ENCODE results near the gene RAB34. TPM values are rescaled to one million over a fixed set of nuclear protein-coding genes. Genes with fewer than 3 reads are reported as not detected.

RAB34 gene
- total and polyA plus RNA-seq, 9 of the 15 experiments (the other 6 are each of a cell fraction or from before 2014, with no cell fraction given), result 0.07 to 3.8 (median 0.46) TPM; not detected in 1

DNA sequence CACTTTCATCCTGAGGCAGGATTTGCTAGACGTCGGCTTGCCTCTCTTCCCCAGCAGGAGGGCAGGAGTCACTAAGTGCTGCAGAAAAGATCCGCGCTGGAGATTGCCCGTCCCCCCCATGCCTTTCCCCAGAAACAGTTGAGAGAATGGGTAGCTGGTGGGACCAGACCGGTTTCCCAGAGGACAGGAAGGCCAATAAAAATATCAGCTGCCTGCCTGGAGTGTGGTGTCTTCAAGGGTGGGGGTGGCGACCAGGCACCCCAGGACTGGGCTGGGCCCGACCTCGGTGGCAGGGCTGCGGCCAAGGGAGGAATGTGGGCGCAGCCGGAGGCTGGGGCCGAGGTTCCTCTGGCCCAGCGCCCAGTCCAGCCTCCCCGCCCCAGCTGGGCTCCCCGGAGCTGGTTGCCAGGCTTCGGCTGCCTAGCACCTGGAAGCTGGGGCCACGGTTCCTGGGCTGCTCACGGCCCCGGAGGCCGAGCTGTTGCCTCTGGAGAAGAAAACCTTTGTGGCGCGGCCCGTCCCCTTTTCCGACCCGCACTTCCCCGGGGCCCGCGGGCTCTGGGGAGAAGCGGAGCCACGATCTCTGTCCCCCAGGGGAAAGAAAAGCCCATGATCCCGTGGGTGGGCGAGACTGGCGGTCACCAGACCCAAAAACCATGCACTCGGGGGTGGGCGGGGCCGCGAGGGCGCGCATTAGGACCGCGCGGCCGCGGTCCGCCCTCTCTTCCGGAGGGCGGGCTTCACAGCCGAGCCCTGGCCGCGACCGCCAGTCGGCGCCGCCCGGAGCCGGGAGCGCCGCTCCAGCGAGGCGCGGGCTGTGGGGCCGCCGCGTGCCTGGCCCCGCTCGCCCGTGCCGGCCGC is 25.8 kb upstream of the RAB34 start, which contains the start of gene TRAF4 (continued):
- TF ChIP-seq, protein P1, sequence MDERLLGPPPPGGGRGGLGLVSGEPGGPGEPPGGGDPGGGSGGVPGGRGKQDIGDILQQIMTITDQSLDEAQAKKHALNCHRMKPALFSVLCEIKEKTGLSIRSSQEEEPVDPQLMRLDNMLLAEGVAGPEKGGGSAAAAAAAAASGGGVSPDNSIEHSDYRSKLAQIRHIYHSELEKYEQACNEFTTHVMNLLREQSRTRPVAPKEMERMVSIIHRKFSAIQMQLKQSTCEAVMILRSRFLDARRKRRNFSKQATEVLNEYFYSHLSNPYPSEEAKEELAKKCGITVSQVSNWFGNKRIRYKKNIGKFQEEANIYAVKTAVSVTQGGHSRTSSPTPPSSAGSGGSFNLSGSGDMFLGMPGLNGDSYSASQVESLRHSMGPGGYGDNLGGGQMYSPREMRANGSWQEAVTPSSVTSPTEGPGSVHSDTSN (CRISPR knock-in tag; IDR thresholded peaks at IDR 0.05; ENCODE audit: low read depth), result no peak
- TF ChIP-seq, protein P1 (tag; conservative IDR thresholded peaks at IDR 0.05; ENCODE audit: low read depth), result no peak
- 0 out of 2 replicates have a peak, but pooled peaks have one; percentile 12 for TF ChIP-seq HDAC8 (tag; IDR thresholded peaks at IDR 0.05)
- no peak for TF ChIP-seq TSC22D4 (tag; IDR thresholded peaks at IDR 0.05)
- TF ChIP-seq SLC30A9 (CRISPR knock-in tag; IDR thresholded peaks at IDR 0.05), result no peak
- TF ChIP-seq ZNF212 (CRISPR knock-in tag; IDR thresholded peaks at IDR 0.05), result no peak
- TF ChIP-seq CBX1 (IDR thresholded peaks at IDR 0.05; ENCODE audit: low read depth), result peak; percentile 88; the same call in 1 of the 2 replicates
- peak; percentile 14; the same call in 1 of the 2 replicates for TF ChIP-seq JUND (IDR thresholded peaks at IDR 0.05; ENCODE audit: borderline replicate concordance, low read depth, low read length)
- TF ChIP-seq JUND (tag; IDR thresholded peaks at IDR 0.05; ENCODE audit: borderline replicate concordance, low read depth, low read length), result no peak; the same call in 2 of the 3 replicates
- 0 out of 2 replicates have a peak, but pooled peaks have one; percentile 0 for TF ChIP-seq SMC3 (conservative IDR thresholded peaks at IDR 0.05; ENCODE audit: insufficient read depth, low read depth, low read length)
- TF ChIP-seq FOXA1 (IDR thresholded peaks at IDR 0.05; ENCODE audit: borderline replicate concordance), result no peak
- peak in 1 of 2 experiments; percentile 80; a peak in 2 of 4 replicates for TF ChIP-seq TEAD1 (CRISPR knock-in tag; IDR thresholded peaks at IDR 0.05)
- TF ChIP-seq GABPB1 (CRISPR knock-in tag; IDR thresholded peaks at IDR 0.05), result no peak; the same call in 1 of the 2 replicates
- peak; percentile 12; the same call in 1 of the 2 replicates for TF ChIP-seq SPI1 (IDR thresholded peaks at IDR 0.05; ENCODE audit: borderline replicate concordance, low read depth, low read length)
- TF ChIP-seq ZNF431 (CRISPR knock-in tag; IDR thresholded peaks at IDR 0.05), result peak; percentile 89; the same call in 1 of the 2 replicates
- TF ChIP-seq, protein P2, sequence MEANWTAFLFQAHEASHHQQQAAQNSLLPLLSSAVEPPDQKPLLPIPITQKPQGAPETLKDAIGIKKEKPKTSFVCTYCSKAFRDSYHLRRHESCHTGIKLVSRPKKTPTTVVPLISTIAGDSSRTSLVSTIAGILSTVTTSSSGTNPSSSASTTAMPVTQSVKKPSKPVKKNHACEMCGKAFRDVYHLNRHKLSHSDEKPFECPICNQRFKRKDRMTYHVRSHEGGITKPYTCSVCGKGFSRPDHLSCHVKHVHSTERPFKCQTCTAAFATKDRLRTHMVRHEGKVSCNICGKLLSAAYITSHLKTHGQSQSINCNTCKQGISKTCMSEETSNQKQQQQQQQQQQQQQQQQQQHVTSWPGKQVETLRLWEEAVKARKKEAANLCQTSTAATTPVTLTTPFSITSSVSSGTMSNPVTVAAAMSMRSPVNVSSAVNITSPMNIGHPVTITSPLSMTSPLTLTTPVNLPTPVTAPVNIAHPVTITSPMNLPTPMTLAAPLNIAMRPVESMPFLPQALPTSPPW (CRISPR knock-in tag; IDR thresholded peaks at IDR 0.05), result peak; percentile 7
- TF ChIP-seq ZNF12 (CRISPR knock-in tag; IDR thresholded peaks at IDR 0.05), result no peak
- TF ChIP-seq ARID1B (IDR thresholded peaks at IDR 0.05), result peak; percentile 50; the same call in 1 of the 2 replicates
- TF ChIP-seq PCBP1 (IDR thresholded peaks at IDR 0.05; ENCODE audit: low read depth, low read length, poor library complexity, severe bottlenecking), result peak; percentile 51
- TF ChIP-seq ZNF778 (CRISPR knock-in tag; IDR thresholded peaks at IDR 0.05), result no peak
- TF ChIP-seq MAFF (IDR thresholded peaks at IDR 0.05; ENCODE audit: low read length), result no peak
- TF ChIP-seq ATF4 (CRISPR knock-in tag; IDR thresholded peaks at IDR 0.05), result peak; percentile 8; the same call in 1 of the 2 replicates
- peak; percentile 63 for TF ChIP-seq SIN3B (IDR thresholded peaks at IDR 0.05; ENCODE audit: low read depth)
- peak; percentile 17; the same call in 1 of the 2 replicates for TF ChIP-seq EP300 (IDR thresholded peaks at IDR 0.05; ENCODE audit: low read length)
